ENCODE results near the gene SPATA4.
"Not testable (repeated sequence)": the region's sequence is repeated elsewhere in the genome, so short reads cannot be mapped to it uniquely, and the experiment has no call there.

The SPATA4 gene

GRCh38 chr4:176195184-176195978 lies at the start of gene SPATA4:
Gene SPATA4 (minus strand): TSS chr4:176195585. CDS start chr4:176195562, 23 bp downstream.
- peaks cover 3 to 12% of the 10 kb centered on the region in 2 donors for H3K4me1 Mint-ChIP-seq
- ATAC-seq (replicated peaks) (peak; percentile 96 to 98), DNase-seq (peak; percentile 93)
- H3K27me3 Mint-ChIP-seq = peaks cover 13 to 25% of the 10 kb centered on the region in 2 donors
- no peaks in the 10 kb centered on the region for H3K9me3 Mint-ChIP-seq
- H3K27ac Mint-ChIP-seq = peak within 1 kb of the TSS; percentile 52
- peak within 1 kb of the TSS; percentile 88 to 93 for H3K4me3 Mint-ChIP-seq
- H3K36me3 Mint-ChIP-seq = no peaks in the 10 kb centered on the region

- no peak for ATAC-seq (replicated peaks)
- no peak overlapping the region for H3K4me3 Mint-ChIP-seq
- H3K4me1 Mint-ChIP-seq = no peaks in the 10 kb centered on the region
- DNase-seq = no peak
- no peaks in the 10 kb centered on the region for H3K27me3 Mint-ChIP-seq
- H3K27ac Mint-ChIP-seq = no peak overlapping the region
- no peaks in the 10 kb centered on the region for H3K36me3 Mint-ChIP-seq
- H3K9me3 Mint-ChIP-seq = no peaks in the 10 kb centered on the region
These were observed 47.5 kb upstream of the SPATA4 start for GRCh38 chr4:176242764-176243347.

GRCh38 chr4:176241703-176242102 lies 46.3 kb upstream of the SPATA4 start:
- Mint-ChIP-seq H3K27me3 (no peaks in the 10 kb centered on the region), H3K27ac (no peak overlapping the region), H3K36me3 (no peaks in the 10 kb centered on the region), H3K4me1 (no peaks in the 10 kb centered on the region), H3K9me3 (no peaks in the 10 kb centered on the region), H3K4me3 (no peak overlapping the region)
- DNase-seq = no peak
- no peak for ATAC-seq (replicated peaks)

GRCh38 chr4:176238826-176239225 lies 43.4 kb upstream of the SPATA4 start:
- H3K27ac Mint-ChIP-seq = no peak overlapping the region
- no peaks in the 10 kb centered on the region for H3K36me3 Mint-ChIP-seq
- H3K9me3 Mint-ChIP-seq = no peaks in the 10 kb centered on the region
- no peaks in the 10 kb centered on the region for H3K4me1 Mint-ChIP-seq
- peaks cover 4% of the 10 kb centered on the region in 2 donors for H3K27me3 Mint-ChIP-seq
- no peak overlapping the region for H3K4me3 Mint-ChIP-seq
- ATAC-seq (replicated peaks) (no peak), DNase-seq (no peak)

- peaks cover 6 to 7% of the 10 kb centered on the region in 2 donors for H3K27me3 Mint-ChIP-seq
- H3K27ac Mint-ChIP-seq = no peak overlapping the region
- no peak overlapping the region for H3K4me3 Mint-ChIP-seq
- DNase-seq (no peak), ATAC-seq (replicated peaks) (no peak)
- H3K4me1 Mint-ChIP-seq = no peaks in the 10 kb centered on the region
- no peaks in the 10 kb centered on the region for H3K36me3 Mint-ChIP-seq
- no peaks in the 10 kb centered on the region for H3K9me3 Mint-ChIP-seq
These were observed 42.8 kb upstream of the SPATA4 start for GRCh38 chr4:176238157-176238610.

GRCh38 chr4:176236946-176237345 lies 41.6 kb upstream of the SPATA4 start:
- DNase-seq (no peak), ATAC-seq (replicated peaks) (no peak)
- Mint-ChIP-seq H3K4me1 (no peaks in the 10 kb centered on the region), H3K4me3 (no peak overlapping the region), H3K9me3 (no peaks in the 10 kb centered on the region), H3K36me3 (no peaks in the 10 kb centered on the region), H3K27ac (no peak overlapping the region), H3K27me3 (peaks cover 6 to 7% of the 10 kb centered on the region in 2 donors)

GRCh38 chr4:176230836-176231235 lies 35.5 kb upstream of the SPATA4 start:
- Mint-ChIP-seq H3K27ac (no peak overlapping the region), H3K27me3 (peaks cover 6 to 21% of the 10 kb centered on the region in 2 donors)

GRCh38 chr4:176229645-176230044 lies 34.3 kb upstream of the SPATA4 start:
- DNase-seq = no peak
- H3K9me3 Mint-ChIP-seq = no peaks in the 10 kb centered on the region
- ATAC-seq (replicated peaks) = no peak
- H3K36me3 Mint-ChIP-seq = no peaks in the 10 kb centered on the region
- no peak overlapping the region for H3K27ac Mint-ChIP-seq
- no peaks in the 10 kb centered on the region for H3K4me1 Mint-ChIP-seq
- H3K27me3 Mint-ChIP-seq = peaks cover 6 to 23% of the 10 kb centered on the region in 2 donors
- H3K4me3 Mint-ChIP-seq = no peak overlapping the region

More at GRCh38 chr4:176230836-176231235, 35.5 kb upstream of the SPATA4 start:
- ATAC-seq (replicated peaks) (no peak), DNase-seq (no peak)
- Mint-ChIP-seq H3K9me3 (no peaks in the 10 kb centered on the region), H3K4me1 (no peaks in the 10 kb centered on the region), H3K36me3 (no peaks in the 10 kb centered on the region), H3K4me3 (no peak overlapping the region)

- no peak for DNase-seq
- Mint-ChIP-seq H3K4me1 (no peaks in the 10 kb centered on the region), H3K27me3 (peaks cover 0 to 16% of the 10 kb centered on the region in 2 donors), H3K27ac (no peak overlapping the region), H3K9me3 (no peaks in the 10 kb centered on the region), H3K36me3 (no peaks in the 10 kb centered on the region), H3K4me3 (no peak overlapping the region)
- ATAC-seq (replicated peaks) = no peak
These were observed 31.4 kb upstream of the SPATA4 start for GRCh38 chr4:176226736-176227135.

- Mint-ChIP-seq H3K4me1 (no peaks in the 10 kb centered on the region), H3K9me3 (no peaks in the 10 kb centered on the region), H3K27me3 (peaks cover 0 to 11% of the 10 kb centered on the region in 2 donors), H3K27ac (no peak overlapping the region), H3K36me3 (no peaks in the 10 kb centered on the region), H3K4me3 (no peak overlapping the region)
- DNase-seq (no peak), ATAC-seq (replicated peaks) (no peak)
These were observed 28.2 kb upstream of the SPATA4 start for GRCh38 chr4:176223561-176223960.

GRCh38 chr4:176222149-176222548 lies 26.8 kb upstream of the SPATA4 start:
- DNase-seq = no peak

GRCh38 chr4:176217510-176217909 lies 22.1 kb upstream of the SPATA4 start:
- H3K27ac Mint-ChIP-seq = no peak overlapping the region
- ATAC-seq (replicated peaks) = no peak
- peaks cover 2% of the 10 kb centered on the region in 2 donors for H3K9me3 Mint-ChIP-seq

More at GRCh38 chr4:176222149-176222548, 26.8 kb upstream of the SPATA4 start:
- Mint-ChIP-seq H3K4me3 (no peak overlapping the region), H3K4me1 (no peaks in the 10 kb centered on the region), H3K27ac (no peak overlapping the region), H3K27me3 (peaks cover 0 to 11% of the 10 kb centered on the region in 2 donors), H3K9me3 (no peaks in the 10 kb centered on the region), H3K36me3 (no peaks in the 10 kb centered on the region)
- no peak for ATAC-seq (replicated peaks)

GRCh38 chr4:176212351-176212750 lies 17.0 kb upstream of the SPATA4 start:
- H3K4me1 Mint-ChIP-seq; DNase-seq; H3K27ac Mint-ChIP-seq; ATAC-seq (replicated peaks); H3K4me3 Mint-ChIP-seq; H3K9me3 Mint-ChIP-seq; H3K36me3 Mint-ChIP-seq: not testable (repeated sequence)
- peaks cover 22% of the 10 kb centered on the region in 2 donors for H3K27me3 Mint-ChIP-seq

More at GRCh38 chr4:176217510-176217909, 22.1 kb upstream of the SPATA4 start:
- Mint-ChIP-seq H3K36me3 (no peaks in the 10 kb centered on the region), H3K4me1 (no peaks in the 10 kb centered on the region), H3K4me3 (no peak overlapping the region), H3K27me3 (peaks cover 6 to 7% of the 10 kb centered on the region in 2 donors)
- no peak for DNase-seq

- ATAC-seq (replicated peaks) (no peak), DNase-seq (no peak)
- Mint-ChIP-seq H3K27ac (no peak overlapping the region), H3K4me3 (no peak overlapping the region), H3K27me3 (peaks cover 28 to 31% of the 10 kb centered on the region in 2 donors), H3K9me3 (peaks cover 5 to 7% of the 10 kb centered on the region in 2 donors), H3K4me1 (no peaks in the 10 kb centered on the region), H3K36me3 (no peaks in the 10 kb centered on the region)
These were observed 15.4 kb upstream of the SPATA4 start for GRCh38 chr4:176210579-176211296.
